HG03354 (cell line): ENCODE measurements around the gene GPS2.
A peak's percentile ranks its signal among the peaks of the same experiment; 100 is the strongest.

Source experiments
- ATAC-seq: cut with Tn5 transposase; IDR thresholded peaks from one replicate; pipeline ENCODE4 v1.9.1; 2021; ENCODE audit warnings: mild to moderate bottlenecking; ENCODE audit not compliant: unreplicated experiment, poor library complexity, severe bottlenecking

Gene GPS2

DNA sequence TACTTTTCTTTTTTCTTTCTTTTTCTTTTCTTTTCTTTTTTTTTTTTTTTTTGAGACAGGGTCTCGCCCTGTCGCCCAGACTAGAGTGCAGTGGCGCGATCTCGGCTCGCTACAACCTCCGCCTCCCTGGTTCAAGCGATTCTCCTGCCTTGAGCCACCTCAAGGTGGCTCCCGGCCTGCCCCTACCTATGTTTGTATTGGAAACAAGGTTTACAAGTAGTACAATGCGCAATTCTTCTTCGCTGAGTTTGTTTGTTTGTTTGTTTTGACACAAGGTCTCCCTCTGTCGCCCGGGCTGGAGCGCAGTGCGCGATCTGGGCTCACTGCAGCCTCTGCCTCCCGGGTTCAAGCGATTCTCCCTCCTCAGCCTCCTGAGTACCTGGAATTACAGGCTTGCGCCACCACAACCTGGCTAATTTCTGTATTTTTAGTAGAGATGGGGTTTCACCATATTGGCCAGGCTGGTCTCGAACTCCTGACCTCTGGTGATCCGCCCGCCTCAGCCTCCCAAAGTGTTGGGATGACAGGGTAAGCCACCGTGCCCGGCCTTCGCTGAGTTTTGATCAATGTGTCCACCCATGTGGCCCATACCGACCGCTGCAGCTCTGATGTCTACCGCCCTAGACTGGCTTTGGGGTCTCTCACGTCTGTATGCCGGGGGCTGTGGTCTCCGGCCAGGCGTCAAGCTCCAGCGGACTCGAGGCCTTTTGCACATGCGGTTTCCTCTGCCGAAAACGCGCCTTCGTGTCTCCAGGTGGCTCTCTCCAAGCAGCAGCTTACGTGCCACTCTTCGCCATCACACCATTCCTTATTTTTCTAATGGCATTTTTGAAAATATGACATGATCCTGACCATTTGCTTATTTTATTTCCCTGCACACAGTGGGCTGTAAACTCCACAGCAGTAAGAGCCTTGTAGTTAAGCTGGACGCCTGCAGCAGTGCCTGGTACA is 19.7 kb downstream of the GPS2 start:
- ATAC-seq, result no peak

DNA sequence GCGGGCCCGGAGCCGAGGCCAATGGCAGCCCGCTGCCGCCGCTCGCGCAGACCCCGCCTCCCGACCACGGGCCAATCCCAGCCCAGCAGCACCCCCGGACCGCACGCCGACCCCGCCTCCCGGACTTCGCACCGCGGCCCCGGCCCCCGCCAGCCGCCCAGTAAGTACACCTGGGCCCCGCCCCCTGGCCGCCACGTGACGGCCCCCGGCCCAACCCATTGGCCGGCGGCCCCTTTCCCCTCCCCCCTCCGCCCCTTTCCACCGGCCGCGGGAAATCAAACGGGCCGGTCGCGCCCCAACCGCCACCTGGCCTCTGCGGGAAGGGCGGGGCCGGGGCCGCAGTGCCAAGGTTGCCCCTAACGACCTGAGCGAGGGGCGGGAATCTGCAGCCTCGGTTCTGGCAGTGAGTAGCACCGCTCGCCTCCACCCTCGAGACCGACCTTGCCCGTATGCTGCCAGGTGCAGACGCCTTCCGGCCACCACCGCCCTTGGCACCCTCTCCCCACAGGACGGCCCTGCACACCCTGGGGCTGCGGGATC is 20.5 kb downstream of the GPS2 start, which contains the start of gene YBX2:
TSS of gene YBX2 (minus strand) at position 26 of the 540 bp plus-strand sequence. CDS start 139 bp downstream, outside the sequence.
- ATAC-seq, result no peak

DNA sequence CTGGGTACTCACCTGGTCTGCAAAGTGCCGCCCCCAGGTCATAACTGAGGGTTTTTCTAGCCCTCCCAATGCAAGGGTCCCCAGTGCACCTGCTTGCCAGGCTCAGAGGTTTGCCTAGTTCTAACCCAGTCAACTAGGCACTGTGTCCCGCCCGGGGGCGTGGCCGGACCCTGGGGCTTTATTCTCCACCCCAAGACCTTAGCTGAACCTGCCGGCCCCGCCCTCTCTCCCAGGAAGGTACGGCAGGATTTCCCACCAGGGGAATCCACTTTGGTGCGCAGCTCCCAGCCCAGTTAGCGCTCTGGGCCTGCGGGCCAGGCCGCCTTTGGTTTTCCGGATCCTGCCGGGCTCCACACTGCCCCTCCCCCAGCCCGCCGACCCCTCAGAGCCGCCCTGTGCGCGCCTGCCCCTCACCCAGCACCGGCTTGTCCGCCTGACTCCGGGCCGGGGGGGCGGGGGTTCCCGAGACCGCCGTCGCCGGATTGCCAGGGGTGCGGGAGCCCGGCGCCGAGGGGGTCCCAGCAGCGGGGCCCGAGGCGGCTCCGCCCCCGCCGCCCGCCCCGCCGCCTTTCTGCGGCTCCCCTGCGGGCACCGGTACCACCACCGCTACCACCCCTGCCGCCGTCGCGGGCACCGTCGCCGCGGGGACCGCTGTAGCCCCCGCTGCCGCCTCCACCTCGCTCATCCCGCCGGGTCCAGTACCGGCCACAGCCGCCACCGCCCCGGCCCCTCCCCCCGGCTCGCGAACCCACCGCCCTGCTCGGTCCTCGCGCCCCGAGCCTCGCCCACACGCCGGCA is 21.1 kb downstream of the GPS2 start:
- no peak for ATAC-seq

DNA sequence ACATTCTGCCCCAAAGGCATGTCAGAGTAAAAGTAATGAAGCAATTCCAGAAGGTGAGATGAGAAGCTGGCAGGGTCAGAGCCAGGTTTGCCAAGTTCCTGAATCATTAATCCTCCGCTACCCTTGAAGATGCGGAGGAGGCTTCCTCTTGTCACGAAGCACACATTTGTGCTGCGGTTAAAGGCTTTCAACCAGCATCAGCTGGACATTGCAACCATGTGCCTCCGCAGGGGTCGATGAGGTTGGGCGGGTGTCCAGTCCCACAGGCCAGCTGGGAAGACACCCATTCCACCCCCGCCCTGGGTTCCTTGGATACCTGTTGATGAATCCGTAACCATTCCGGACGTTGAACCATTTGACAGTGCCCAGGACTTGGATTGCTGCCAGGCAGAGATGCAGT is 22.0 kb downstream of the GPS2 start:
- no peak for ATAC-seq

DNA sequence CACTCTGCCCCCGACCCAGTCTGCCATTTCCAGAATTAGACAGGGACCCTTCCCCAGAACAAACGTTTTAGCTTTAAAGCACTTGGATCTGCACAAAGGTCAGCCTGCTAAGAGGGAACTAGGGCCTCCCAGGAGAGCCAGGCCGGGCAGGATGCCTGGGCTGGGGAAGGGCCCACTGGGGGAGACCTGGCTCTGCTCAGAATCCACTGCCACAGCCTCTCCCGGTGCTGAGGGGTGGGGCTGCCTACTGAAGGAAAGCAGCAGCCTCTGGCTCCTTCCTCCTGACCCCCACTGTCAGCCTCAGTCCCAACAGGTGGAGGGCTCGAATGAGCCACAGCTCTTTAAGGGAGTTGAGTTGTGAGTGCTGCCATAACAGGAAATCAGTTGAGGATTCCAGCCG is 22.4 kb downstream of the GPS2 start:
- ATAC-seq, result no peak

DNA sequence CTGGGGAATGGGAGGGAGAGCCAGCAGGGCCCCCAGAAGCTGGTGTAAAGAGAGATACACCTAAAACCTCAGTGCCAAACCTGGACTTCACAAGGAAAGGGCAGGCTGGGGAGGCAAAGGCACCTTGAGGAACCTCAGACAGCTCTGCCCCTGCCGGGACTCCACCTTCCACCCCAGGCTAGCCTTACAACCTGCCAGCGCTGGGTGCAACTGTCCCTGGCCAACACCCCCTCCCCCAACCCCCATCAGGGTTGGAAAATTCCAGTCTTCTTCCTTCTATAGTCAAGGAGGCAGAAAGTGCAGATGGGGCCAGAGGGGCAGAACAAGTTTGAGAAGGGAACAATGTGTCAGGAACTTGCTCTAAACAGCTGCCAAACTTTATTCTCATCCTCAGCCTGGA is 23.0 kb downstream of the GPS2 start:
- no peak for ATAC-seq

DNA sequence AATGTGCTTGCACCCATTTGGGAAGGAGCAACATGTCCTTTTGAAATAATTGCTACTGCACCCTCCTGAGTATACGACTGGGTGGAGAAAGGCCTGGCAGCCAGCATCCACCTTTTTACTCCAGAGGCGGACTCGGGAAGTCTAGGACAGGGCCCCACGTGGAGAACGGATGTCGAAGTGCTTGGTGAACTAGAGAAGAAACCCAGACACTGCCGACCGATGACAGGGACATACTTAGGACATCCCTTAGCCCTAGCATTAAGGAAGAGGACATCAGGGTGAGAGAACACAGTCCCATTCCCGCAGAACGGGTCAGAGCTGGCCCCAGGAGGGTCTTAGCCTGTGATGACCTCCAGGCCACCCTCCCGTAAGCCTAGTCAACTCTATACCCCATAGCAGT is 24.5 kb downstream of the GPS2 start:
- no peak for ATAC-seq

DNA sequence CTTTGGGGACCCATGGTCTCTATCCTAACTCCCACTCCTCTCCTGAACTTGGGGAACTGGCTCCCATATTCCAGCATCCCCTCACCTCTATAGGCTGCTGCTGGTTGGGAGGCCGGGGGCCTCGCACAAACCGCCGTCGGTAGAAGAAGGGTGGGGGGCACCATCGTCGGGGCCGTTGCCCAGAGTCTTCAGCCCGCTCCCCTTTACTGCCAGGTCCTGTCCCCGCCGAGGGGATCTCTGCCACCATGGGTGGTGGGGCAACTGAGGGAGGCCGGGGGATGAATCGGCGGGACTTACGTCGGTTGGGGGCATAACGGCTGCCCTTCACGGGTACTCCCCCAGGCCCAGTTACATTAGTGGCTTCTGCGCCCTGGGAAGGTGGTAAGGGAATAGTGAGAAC is 25.0 kb downstream of the GPS2 start:
- no peak for ATAC-seq

DNA sequence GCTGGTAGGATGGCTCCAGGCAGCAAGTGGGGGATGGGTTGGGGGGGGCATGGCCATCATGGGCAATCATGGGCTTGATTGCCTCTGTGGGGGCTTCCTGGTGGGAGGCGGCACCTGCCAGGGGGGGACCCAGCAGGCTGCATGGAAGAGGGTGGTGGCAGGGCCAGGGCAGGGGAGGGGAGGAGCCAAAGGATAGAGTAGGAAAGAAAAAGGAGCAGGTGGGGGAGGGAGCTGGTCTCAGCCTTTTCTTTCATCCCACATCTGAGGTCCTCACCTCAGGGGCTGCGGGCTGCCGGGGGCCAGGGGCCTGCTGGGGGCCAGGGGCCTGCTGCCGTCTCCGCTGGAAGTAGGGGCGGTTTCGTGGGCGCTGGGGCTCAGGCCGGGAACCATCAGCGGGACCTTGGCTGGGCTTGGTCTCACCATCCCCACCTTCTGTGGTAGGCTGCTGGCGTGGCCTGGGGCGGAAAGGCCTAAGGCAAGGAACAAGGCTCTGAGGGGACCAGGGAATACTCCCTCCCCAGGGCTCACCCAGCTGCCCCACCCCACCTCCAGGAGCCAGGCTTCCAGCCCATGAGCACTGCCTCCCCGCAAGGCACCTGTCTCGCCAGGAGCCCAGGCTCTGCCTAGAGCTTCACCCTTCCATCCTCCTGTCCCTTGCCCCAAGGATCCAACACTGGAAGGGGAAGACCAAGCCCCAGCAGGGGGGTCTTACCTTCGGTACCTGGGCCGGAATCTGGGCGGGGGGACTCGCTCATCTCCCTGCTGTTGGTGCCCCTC is 25.7 kb downstream of the GPS2 start:
- no peak for ATAC-seq

DNA sequence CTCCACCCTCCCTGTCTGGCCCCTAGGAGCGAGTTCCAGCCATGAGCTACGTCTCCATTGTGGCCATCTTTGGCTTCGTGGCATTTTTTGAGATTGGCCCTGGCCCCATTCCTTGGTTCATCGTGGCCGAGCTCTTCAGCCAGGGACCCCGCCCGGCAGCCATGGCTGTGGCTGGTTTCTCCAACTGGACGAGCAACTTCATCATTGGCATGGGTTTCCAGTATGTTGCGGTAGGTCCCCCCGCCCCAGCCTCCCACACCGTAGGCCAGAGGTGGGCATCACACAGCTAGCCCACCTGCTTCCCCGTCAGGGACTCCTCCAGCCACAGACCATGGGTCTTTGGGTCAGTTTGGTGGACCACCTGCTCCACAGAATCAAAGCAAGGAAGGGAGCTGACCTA is 29.5 kb downstream of the GPS2 start:
- ATAC-seq, result no peak

DNA sequence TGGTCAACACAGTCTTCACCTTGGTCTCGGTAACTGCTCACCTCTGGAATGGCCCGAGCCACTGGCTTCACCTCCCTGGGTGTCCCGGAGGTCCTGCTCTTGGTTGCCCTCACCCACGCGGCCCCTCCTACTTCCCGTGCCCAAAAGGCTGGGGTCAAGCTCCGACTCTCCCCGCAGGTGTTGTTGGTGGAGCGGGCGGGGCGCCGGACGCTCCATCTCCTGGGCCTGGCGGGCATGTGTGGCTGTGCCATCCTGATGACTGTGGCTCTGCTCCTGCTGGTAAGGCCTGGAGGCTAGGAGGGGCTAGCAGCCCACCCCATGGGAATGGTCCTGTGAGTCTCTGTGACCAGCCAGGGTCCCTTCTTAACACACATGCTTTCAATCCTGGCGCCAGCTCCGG is 30.2 kb downstream of the GPS2 start:
- no peak for ATAC-seq

DNA sequence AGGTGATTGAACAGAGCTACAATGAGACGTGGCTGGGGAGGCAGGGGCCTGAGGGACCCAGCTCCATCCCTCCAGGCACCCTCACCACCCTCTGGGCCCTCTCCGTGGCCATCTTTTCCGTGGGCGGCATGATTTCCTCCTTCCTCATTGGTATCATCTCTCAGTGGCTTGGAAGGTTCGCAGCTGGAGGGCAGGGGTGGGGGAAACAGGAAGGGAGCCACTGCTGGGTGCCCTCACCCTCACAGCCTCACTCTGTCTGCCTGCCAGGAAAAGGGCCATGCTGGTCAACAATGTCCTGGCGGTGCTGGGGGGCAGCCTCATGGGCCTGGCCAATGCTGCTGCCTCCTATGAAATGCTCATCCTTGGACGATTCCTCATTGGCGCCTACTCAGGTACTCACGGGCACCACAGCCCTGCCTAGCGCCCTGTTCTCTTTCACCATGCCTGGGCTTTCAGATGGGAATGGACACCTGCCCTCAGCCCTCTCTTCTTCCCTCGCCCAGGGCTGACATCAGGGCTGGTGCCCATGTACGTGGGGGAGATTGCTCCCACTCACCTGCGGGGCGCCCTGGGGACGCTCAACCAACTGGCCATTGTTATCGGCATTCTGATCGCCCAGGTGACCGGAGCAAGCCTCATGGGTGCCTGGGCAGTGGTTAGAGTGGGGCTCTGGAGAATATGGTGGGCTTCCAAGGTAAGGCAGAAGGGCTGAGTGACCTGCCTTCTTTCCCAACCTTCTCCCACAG is 31.5 kb downstream of the GPS2 start:
- no peak for ATAC-seq

DNA sequence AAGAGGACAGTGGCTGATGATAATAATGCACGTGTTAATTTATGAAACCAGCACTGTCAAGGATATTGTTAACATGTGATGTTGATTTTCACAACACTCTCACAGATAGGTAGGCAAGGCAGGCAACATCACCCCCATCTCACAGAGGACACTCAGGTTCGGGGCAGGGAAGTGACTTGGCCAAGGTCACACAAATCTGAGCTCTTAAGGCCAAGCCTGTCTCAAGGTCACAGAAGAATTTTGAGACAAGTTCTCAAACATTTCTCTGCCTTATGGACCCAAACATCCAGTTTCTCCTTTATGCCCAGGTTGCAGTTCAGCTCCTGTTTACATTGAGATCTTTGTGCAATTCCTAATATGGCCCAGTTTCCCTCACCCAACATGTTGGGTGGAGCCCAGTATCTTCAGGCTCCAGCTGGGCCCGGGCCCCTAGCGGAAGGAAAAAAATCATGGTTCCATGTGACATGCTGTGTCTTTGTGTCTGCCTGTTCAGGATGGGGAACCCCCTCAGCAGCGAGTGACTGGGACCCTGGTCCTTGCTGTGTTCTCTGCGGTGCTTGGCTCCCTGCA is 32.3 kb downstream of the GPS2 start:
- ATAC-seq, result no peak

DNA sequence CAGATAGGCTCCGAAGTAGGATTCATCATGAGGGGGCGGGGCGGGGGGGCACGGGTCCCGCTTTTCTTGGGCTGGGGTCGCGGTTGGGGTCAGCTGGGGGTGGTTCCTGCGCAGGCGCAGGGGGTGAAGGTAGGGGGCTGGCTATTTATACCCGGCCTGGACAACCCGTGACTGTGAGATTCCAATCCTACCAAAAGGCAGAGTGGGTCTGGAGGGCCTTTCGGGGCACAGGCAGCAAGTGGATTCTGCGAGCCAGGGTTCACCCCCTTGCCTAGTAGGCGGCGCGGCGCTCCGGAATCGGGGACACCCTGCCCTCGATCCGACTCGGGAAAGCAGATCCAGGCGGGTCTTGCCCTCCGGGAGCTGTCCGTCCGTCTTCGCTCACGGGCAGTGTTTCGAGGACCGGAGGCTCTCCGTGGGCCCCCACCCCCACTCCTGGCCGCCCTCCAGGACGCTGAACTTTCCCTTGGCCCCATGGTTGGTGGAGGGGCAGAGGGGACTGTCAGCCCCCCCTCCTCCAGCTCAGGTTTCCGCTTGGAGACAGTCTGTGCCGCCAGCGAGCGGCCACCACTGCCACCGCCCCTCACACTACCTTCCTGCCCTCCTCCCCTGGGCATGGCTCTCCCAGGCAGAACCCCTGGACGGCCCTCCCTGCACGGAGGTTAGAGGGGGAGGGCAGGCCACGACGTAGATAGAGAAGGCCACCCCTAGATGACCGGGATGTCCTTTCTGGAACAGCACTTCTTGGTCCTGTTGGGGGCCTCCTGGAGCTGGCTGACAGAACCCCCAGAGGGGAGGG is 33.0 kb downstream of the GPS2 start:
- ATAC-seq, result no peak

DNA sequence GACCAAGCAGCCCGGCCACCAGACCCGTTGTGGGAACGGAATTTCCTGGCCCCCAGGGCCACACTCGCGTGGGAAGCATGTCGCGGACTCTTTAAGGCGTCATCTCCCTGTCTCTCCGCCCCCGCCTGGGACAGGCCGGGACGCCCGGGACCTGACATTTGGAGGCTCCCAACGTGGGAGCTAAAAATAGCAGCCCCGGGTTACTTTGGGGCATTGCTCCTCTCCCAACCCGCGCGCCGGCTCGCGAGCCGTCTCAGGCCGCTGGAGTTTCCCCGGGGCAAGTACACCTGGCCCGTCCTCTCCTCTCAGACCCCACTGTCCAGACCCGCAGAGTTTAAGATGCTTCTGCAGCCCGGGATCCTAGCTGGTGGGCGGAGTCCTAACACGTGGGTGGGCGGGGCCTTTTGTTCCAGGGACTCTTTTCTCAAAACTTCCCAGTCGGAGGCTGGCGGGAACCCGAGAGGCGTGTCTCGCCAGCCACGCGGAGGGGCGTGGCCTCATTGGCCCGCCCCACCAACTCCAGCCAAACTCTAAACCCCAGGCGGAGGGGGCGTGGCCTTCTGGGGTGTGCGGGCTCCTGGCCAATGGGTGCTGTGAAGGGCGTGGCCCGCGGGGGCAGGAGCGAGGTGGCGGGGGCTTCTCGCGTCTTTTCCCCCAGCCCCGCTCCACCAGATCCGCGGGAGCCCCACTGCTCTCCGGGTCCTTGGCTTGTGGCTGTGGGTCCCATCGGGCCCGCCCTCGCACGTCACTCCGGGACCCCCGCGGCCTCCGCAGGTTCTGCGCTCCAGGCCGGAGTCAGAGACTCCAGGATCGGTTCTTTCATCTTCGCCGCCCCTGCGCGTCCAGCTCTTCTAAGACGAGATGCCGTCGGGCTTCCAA is 33.8 kb downstream of the GPS2 start, which contains the start of gene SLC2A4:
TSS of gene SLC2A4 (plus strand) at position 645 of the 879 bp plus-strand sequence. CDS start at position 862, 217 bp downstream.
- peak; percentile 56 for ATAC-seq

DNA sequence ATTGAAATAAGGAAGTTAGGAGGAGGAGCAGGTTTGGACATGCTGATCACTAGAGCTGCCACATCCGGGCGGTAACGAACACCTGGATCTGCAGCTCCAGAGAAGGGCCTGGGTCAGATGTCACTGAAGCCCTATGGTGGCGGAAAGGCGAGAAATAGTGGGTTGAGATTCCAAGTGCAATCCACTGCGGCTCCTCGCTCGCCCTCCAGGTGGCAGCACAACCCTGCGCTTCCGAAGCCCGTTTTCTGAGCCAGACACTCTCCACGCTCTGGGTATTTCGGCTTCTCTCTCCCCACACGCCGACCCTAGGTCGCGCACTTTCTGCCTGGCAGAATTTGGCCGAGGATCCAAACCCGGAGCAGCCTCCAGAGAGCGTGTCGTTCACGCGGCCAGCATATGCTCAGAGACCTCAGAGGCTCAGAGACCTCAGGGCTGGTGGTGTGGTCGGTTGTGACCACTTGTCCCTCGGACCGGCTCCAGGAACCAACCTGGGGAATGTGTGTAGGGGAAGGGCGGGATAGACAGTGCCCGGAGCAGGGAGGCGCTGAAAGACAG is 34.6 kb downstream of the GPS2 start:
- peak; percentile 69 for ATAC-seq

DNA sequence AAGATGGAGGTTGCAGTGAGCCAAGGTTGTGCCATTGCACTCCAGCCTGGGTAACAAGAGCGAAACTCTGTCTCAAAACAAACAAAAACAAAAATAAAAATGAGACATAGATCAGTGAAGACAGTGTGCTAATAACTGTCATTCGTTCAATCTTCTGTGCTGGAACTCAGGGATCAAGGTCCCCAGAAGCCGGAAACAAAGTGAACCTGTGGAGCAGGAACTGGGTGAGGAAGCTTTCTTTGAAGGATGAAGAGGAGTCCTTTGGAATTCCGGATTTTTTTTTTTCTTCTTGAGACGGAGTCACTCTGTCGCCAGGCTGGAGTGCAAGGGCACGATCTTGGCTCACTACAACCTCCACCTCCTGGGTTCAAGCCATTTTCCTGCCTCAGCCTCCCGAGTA is 35.7 kb downstream of the GPS2 start:
- ATAC-seq, result no peak
